Brain microvascular endothelial cell (primary cell): ENCODE measurements around the gene ACOXL.

Experiments
- DNase-seq: peaks from one replicate; pipeline ENCODE4 v3.0.0-alpha.2; 2020
- H3K27ac ChIP-seq: fragments of 250-450 bp; sonication (Bioruptor Pico); 2 replicates; pipeline ENCODE4 v1.5.1; 2020; ENCODE audit warnings: mild to moderate bottlenecking, moderate library complexity
- H3K27me3 ChIP-seq: fragments of 250-450 bp; sonication (Bioruptor Pico); replicated peaks from 2 replicates; pipeline ENCODE4 v1.5.1; 2020; ENCODE audit warnings: mild to moderate bottlenecking
- H3K36me3 ChIP-seq: fragments of 250-450 bp; sonication (Bioruptor Pico); replicated peaks from 2 replicates; pipeline ENCODE4 v1.5.1; 2020; ENCODE audit warnings: mild to moderate bottlenecking
- H3K4me3 ChIP-seq: 2 replicates; pipeline ENCODE4 v1.5.1; 2011; ENCODE audit warnings: low read depth, mild to moderate bottlenecking, control low read depth, low read length, moderate library complexity
- CTCF ChIP-seq: IDR thresholded peaks from 2 replicates; pipeline ENCODE4 v1.5.1; 2011; ENCODE audit warnings: low read depth, mild to moderate bottlenecking, moderate library complexity, low read length, control low read depth, inconsistent platforms; ENCODE audit errors: missing control alignments
- in situ Hi-C: cut with HindIII; loops from 2 replicates; pipeline ENCODE4 v1.10.0; 2017; ENCODE audit warnings: low sequenced_read_pairs, low pct_ligation_motif_present

The ACOXL gene

GRCh38 chr2:111119822-111120252, 387.5 kb downstream of the ACOXL start:
- no peaks in the 10 kb centered on the region for H3K36me3 ChIP-seq
- in situ Hi-C loops = no loop called here
- peak overlapping the region; percentile 85 for H3K4me3 ChIP-seq
- H3K27ac ChIP-seq = no peak overlapping the region
- no peak for TF ChIP-seq CTCF
- peaks cover 1% of the 10 kb centered on the region for H3K27me3 ChIP-seq
- no peak for DNase-seq

DNA sequence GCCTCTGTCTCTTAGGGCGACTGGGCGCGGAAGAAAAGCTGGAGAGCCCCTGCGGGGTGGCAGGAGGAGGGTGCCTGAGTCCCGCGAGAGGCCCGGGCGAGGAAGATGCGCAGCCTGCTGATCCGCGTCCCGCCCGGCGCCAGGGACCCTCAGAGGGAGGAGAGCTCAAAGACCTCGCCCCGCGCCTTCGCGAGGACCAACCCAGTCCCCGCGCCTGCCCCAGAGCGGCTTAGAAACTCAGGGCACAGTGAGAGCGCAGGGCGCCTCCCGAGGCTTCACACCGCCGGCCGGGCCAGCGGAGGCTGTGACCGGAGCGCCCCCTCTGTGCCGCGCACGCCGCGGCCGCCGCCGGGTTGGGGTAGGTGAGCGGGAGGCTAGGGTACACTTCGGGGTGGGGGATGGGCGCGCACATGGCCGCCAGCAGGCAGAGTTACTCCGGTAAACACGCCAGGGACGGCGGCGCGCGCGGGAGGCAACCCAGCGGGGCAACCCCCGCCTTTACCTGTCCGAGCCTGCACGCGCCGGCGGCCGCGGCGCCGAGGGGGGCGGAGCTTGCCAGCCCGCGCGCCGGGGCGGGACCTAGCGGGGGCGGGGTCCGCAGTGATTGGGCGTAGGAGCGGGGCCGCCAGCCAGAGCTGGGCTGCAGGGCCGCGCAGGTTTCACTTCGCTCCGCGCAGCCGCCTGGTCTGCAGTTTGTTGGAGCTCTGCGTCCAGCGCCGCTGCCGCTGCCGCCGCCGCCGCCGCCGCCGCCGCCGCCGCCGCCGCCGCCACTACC, 388.1 kb downstream of the ACOXL start, which contains the start of gene BCL2L11:
BCL2L11 (plus strand) TSS at position 662 of the 775 bp plus-strand sequence. CDS start 2,832 bp downstream, outside the sequence.
- no peak for TF ChIP-seq CTCF

DNA sequence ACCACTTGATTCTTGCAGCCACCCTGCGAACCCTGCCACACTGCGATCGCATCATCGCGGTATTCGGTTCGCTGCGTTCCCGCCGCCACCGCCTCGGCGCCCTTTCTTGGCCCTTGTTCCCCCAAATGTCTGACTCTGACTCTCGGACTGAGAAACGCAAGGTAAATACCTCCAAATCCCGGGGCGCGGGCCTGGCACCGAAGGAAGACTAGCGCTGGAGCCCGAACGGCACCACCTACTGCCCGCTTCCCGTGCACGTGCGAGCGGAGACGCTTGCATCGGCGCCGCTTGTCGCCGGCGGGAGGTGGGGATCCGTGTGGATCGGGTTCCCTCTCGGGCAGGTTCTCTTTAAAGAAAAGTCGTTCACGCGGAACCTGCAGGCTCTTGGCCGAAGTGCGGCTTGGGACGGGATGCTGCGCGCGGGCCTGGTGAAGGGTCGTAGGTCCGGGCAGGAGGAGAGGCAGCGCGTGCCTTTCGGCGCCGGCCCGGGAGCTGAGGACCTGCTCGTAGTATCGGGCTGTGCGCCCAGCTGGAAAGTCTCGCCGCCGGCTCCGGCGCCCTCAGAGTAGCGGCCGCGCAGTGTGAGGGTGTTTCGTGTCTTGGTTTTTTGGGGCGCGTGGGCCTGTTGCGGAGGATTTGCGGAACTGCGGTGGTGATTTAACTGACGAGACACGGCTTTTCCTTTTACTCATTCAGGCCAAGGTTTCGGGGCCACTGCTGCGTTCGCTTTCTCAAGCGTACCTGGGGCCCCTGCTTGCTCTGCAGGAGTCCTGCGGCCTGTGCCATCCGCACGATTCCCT, 388.9 kb downstream of the ACOXL start:
- in situ Hi-C loops = no loop called here
- no peak for TF ChIP-seq CTCF
- no peak for DNase-seq
- Histone ChIP-seq H3K27me3 (no peaks in the 10 kb centered on the region), H3K4me3 (peak overlapping the region; percentile 85), H3K27ac (no peak overlapping the region), H3K36me3 (no peaks in the 10 kb centered on the region)

More for the DNA sequence above, 388.1 kb downstream of the ACOXL start, which contains the start of gene BCL2L11:
- DNase-seq = peak; percentile 80
- peak within 1 kb of the TSS; percentile 85 for H3K4me3 ChIP-seq
- H3K27me3 ChIP-seq = no peaks in the 10 kb centered on the region
- H3K36me3 ChIP-seq = no peaks in the 10 kb centered on the region
- H3K27ac ChIP-seq = no peak within 1 kb of the TSS
- in situ Hi-C loops = no loop called here

DNA sequence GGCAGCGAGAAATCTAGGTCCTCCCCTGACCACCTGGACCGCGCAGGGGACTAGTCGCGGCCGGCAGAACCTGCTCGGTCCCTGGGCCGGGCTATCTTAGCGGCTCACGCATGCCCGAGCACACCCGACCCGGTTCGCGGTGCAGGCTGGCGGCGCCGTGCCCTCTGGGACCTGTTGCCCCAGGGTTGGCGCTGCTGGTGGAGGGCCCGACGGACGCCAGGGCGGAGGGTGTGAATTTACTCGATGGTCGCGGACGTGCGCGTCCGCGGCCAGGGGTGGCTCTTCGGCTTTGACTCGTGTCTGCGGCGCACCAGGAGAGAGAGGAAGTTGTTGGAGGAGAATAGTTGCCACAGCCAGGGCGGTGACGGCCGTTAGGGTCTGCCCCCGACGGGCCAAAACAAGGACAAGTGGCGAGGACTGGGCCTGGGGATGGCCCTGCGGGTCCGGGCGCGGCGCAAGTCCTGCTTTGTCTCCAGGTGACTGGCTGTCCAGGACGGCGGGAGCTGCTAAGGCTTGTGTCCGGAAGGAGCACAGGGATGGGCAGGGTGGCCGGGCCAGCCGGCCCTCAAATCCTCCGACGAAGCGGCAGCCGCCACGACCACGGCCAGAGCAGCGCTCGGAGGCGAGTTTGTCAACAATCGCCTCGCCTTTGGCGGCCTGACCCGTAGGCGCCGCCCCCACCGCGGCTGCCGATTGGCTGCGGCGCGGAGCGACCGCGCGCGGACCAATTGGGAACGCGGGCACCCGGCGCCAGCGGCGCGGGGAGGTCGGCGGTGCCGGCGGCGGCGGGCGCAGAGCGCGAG, 389.7 kb downstream of the ACOXL start:
- DNase-seq = peak; percentile 61
- no peaks in the 10 kb centered on the region for H3K36me3 ChIP-seq
- no peaks in the 10 kb centered on the region for H3K27me3 ChIP-seq
- no peak for TF ChIP-seq CTCF
- peak overlapping the region; percentile 85 for H3K4me3 ChIP-seq
- H3K27ac ChIP-seq = no peak overlapping the region
- in situ Hi-C loops = no loop called here

GRCh38 chr2:111122631-111123421, 390.5 kb downstream of the ACOXL start:
- peak; percentile 79 for DNase-seq
- Histone ChIP-seq H3K27me3 (no peaks in the 10 kb centered on the region), H3K36me3 (no peaks in the 10 kb centered on the region), H3K27ac (peak overlapping the region; percentile 54), H3K4me3 (peak overlapping the region; percentile 85)
- TF ChIP-seq CTCF = no peak
- in situ Hi-C loops = no loop called here
